HG02973 (cell line): ENCODE measurements around the gene GPC1.

Experiments used
- ATAC-seq: cut with Tn5 transposase; IDR thresholded peaks from one replicate; pipeline ENCODE4 v1.9.1; 2021; ENCODE audit warnings: moderate library complexity; ENCODE audit not compliant: unreplicated experiment

GPC1 gene

DNA sequence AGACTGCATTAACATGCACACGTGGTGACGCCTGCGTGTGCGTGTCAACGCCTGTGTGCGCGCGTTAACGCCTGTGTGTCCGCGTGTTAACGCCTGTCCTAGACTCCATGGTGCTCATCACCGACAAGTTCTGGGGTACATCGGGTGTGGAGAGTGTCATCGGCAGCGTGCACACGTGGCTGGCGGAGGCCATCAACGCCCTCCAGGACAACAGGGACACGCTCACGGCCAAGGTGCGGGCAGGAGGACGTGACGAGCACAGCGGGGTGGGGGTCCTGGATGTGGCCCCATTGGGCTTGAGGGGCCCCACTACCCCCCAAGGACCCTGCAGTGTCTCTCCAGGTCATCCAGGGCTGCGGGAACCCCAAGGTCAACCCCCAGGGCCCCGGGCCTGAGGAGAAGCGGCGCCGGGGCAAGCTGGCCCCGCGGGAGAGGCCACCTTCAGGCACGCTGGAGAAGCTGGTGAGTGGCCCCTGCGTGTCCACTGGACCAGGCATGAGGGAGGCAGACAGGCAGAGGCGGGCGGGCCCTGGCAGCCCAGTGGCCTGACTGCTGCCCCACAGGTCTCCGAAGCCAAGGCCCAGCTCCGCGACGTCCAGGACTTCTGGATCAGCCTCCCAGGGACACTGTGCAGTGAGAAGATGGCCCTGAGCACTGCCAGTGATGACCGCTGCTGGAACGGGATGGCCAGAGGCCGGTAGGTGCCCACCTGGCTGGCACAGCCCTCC, 29.2 kb downstream of the GPC1 start:
- no peak for ATAC-seq

DNA sequence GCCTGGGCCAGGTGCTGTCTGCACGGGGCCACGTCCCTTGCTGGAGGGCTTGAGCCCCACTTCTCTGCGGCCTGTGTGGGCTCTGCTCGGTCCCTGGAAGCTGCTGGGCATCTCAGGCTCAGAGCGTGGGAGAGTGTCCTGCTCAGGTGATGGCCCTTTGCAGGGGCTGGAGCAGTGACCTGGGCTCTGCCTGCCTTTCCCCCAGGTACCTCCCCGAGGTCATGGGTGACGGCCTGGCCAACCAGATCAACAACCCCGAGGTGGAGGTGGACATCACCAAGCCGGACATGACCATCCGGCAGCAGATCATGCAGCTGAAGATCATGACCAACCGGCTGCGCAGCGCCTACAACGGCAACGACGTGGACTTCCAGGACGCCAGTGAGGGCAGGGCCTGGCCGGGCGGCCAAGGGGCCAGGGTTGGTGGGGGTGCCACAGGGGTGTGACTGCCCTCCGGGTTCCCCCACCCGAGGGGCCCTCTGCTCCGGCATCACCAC, 29.9 kb downstream of the GPC1 start:
- ATAC-seq: no peak

DNA sequence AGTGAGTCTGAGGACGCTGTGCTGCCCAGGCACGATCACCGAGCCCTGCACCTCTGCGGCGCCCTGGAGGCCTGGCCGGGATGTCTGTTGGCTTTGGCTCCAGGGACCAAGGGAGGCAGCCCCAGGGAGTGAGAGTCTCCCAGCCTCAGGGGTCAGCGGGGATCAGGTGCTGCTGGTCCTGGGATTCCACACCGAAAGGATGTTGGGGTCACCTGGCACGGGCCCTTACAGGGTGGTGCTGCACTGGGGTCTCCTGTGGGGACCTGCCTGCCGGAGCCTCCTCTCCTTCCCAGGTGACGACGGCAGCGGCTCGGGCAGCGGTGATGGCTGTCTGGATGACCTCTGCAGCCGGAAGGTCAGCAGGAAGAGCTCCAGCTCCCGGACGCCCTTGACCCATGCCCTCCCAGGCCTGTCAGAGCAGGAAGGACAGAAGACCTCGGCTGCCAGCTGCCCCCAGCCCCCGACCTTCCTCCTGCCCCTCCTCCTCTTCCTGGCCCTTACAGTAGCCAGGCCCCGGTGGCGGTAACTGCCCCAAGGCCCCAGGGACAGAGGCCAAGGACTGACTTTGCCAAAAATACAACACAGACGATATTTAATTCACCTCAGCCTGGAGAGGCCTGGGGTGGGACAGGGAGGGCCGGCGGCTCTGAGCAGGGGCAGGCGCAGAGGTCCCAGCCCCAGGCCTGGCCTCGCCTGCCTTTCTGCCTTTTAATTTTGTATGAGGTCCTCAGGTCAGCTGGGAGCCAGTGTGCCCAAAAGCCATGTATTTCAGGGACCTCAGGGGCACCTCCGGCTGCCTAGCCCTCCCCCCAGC, 30.5 kb downstream of the GPC1 start:
- no peak for ATAC-seq

DNA sequence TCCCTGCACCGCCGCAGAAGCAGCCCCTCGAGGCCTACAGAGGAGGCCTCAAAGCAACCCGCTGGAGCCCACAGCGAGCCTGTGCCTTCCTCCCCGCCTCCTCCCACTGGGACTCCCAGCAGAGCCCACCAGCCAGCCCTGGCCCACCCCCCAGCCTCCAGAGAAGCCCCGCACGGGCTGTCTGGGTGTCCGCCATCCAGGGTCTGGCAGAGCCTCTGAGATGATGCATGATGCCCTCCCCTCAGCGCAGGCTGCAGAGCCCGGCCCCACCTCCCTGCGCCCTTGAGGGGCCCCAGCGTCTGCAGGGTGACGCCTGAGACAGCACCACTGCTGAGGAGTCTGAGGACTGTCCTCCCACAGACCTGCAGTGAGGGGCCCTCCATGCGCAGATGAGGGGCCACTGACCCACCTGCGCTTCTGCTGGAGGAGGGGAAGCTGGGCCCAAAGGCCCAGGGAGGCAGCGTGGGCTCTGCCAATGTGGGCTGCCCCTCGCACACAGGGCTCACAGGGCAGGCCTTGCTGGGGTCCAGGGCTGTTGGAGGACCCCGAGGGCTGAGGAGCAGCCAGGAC, 31.2 kb downstream of the GPC1 start:
- ATAC-seq: no peak

DNA sequence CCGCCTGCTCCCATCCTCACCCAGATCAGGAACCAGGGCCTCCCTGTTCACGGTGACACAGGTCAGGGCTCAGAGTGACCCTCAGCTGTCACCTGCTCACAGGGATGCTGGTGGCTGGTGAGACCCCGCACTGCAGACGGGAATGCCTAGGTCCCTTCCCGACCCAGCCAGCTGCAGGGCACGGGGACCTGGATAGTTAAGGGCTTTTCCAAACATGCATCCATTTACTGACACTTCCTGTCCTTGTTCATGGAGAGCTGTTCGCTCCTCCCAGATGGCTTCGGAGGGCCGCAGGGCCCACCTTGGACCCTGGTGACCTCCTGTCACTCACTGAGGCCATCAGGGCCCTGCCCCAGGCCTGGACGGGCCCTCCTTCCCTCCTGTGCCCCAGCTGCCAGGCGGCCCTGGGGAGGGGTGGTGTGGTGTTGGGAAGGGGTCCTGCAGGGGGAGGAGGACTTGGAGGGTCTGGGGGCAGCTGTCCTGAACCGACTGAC, 31.7 kb downstream of the GPC1 start:
- no peak for ATAC-seq

DNA sequence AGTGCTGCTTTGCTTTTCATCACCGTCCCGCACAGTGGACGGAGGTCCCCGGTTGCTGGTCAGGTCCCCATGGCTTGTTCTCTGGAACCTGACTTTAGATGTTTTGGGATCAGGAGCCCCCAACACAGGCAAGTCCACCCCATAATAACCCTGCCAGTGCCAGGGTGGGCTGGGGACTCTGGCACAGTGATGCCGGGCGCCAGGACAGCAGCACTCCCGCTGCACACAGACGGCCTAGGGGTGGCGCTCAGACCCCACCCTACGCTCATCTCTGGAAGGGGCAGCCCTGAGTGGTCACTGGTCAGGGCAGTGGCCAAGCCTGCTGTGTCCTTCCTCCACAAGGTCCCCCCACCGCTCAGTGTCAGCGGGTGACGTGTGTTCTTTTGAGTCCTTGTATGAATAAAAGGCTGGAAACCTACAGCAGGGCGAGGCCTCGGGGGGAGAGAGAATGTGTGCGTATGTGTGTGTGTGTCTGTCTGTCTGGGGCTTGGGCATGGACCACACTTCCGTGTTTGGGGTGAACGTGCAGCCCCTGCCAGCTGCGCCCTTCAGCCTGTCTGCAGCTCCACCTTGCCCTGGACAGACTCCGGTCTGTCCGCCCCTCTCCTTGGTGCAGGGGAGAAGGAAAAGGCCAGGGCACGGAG, 32.3 kb downstream of the GPC1 start:
- ATAC-seq: no peak

DNA sequence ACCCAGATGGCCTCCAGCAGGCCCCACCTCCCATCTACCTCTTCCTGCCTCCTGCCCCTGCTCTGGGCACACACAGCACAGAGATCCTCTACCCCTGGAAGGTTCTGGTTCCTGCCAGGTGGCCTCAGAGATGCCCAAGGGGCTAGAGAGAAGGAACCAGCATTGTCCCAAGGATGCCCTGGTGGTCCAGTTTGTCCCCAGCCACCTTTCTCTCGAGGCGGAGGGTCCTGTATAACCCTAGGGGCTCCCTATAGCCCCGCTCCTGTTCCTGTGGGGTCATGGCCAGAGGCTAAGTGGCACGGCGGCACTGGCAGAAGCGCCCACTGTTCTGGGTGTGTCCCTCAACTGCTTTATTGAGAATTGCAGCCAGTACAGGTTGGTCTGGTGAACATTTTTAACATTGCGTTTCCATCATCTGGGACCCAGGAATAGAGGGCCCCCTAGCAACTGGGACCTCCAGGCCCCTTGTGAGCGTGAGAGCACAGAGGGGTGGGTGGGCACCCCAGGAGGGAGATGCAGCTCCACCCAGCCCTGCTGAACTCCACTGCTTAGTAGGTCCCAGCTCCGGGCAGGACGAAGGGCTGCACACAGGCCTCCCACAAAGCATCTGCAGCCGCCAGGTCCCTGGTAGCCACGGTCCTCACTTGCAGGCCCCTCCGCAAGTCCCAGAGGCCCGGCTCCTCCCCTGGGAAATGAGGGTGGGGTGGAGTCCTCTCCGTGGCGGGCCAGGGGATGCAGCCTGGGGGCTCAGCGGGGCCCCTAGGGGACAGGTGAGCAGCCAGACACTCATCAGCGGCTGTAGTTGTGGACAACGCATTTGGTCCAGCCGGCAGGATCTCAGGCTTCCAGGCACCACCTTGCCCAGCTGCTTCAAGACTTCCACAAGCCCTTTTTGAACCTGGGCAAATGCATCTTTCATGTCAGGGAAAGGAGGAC, 33.1 kb downstream of the GPC1 start:
- ATAC-seq: no peak

DNA sequence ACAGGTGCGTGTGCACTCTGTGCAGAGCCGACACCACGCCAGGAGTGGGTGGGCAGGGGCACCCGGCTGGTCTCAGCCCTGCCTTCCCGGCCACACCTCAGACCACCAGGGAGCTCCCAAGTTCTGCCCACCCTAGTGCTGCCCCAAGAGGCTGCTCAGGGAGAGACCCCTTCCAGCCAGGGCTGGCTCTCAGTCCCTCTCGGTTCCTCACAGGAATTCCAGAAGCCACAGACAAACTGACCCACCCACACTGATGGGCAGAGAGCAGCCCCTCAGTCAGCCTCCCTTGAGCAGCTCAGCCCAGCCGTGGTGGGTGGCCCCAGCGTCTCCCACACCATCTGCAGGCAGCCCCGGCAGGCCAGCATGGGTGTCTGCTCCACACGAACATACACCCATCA, 33.8 kb downstream of the GPC1 start:
- no peak for ATAC-seq

DNA sequence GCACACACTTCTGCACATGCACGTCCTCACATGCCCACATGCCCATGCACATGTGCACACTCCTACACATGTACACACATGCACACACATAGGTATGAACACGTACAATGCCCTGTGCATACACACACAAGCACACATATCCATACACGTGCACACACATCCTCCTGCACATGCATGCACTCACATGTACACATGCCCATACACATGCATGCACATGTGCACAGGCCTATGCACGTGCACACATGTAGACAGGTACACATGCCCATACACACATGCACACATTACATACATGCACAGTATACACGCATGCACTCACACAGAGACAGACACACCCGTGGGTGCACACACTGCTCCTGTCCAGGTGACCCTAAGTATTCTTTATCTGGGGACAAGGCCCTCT, 34.3 kb downstream of the GPC1 start:
- no peak for ATAC-seq

DNA sequence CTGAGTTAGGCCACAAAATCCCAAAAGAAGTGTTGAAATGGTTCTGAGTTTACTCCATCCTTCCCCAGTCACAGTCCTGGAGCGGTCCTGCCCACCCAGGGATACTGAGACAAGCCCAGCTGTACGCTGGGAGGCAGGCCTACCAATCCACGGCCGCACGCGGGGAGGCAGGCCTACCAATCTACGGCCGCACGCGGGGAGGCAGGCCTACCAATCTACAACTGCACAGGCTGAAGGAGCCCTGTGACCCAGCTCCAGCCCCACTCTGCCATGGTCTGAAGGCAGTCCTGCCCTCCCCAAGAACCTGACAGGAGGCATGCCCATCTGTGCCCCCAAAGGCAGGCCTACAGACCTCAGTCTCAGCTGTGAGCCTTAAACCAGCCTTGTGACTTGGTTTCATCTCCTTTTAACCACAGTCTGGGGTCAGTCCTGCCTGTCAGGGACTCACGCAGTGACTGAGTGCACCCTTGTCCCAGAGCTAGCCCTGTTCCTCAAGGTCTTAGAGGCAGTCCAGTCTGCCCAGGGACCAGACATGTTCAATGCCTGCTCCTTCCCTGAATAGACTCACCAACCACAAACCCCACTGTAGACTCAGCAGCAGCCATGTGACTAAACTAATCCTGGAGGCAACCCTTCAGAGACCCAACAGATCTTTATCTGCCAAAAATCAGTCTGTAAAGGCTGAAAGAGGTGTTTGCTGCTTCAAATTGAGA, 36.8 kb downstream of the GPC1 start:
- no peak for ATAC-seq

DNA sequence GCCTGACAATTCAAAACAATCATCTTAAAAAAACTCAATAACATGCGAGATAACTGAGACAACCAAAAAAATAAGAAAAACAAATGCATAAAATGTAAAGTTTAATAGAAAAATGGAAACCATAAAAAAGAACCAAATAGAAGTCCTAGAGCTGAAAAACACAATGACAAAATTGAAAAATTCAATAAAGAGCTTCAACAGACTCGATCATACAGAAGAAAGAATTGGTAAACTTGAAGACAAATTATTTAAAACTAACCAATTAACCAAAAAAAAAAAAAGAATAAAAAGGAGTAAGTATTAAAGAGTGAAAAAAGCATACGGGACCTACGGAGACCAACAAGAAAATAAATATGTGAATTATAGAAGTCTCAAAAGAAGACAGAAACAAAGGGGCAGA, 37.7 kb downstream of the GPC1 start:
- no peak for ATAC-seq

DNA sequence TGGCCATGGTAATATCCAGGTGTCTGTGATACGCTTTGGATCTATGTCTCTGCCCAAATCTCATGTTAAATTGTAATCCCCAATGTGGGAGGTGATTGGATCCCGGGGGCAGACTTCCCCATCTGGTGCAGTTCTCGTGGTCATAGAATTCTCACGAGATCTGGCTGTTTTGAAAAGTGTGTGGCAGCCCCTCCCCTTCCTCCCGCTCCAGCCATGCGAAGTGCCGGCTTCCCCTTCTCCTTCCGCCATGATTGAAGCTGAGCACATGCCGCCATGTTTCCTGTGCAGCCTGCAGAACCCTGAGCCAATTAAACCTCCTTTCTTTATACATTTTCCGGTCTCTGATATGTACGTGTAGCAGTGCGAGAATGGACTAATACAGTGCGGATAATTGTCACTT, 42.5 kb downstream of the GPC1 start:
- ATAC-seq: no peak

DNA sequence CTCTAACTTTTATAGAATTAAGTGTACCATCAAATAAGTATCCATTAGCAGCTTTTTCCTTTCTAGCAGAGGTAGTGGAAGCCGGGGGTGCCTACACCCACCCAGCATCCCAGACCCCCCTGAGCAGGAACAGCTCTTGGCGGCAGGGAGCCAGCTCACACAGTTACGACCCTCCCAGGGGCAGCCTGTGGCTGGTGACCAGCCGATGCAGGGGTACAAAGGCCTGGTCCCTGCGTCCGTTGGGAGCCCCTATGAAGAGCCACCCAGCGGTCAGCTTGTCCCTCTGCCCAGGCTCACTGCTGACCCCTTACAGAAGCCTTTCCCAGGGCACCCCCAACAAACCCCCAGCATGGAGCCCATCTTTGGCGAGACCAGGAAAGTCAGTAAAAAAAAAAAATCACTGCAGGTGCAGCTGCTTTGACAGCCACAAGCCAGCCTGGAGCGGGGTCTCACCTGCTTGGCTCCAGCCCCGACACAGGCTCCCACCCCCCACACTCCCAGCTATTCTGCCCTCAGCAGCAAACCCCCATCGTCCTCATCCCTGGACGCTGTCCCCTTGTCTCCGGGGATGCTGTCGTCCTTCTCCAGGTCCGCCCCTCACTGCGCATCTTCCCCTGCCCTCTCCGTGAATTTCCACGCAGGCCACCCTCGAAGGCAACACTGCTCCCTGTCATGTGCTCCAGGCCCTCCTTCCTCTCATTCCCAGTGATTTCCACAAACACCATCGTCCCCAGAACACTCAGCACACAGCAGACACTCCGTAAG, 43.1 kb downstream of the GPC1 start:
- ATAC-seq: no peak

DNA sequence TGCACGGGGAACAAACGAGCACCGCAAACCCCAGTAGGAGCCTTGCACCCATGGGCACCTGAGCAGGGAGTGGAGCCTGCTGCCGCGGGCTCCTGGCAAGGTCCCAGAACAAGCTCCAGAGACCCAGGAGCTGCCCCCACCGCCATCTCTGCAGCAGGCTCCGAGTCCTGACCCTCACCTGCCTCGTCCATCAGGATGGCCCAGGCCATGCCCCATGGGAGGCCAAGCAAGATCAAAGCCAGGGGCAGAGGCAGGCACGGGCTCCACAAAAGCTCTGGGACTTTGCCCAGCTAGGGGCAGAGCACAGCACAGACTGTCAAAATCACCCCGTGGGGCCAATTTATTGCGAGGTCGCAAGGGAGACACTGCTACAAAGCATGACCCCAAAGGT, 43.6 kb downstream of the GPC1 start:
- no peak for ATAC-seq

DNA sequence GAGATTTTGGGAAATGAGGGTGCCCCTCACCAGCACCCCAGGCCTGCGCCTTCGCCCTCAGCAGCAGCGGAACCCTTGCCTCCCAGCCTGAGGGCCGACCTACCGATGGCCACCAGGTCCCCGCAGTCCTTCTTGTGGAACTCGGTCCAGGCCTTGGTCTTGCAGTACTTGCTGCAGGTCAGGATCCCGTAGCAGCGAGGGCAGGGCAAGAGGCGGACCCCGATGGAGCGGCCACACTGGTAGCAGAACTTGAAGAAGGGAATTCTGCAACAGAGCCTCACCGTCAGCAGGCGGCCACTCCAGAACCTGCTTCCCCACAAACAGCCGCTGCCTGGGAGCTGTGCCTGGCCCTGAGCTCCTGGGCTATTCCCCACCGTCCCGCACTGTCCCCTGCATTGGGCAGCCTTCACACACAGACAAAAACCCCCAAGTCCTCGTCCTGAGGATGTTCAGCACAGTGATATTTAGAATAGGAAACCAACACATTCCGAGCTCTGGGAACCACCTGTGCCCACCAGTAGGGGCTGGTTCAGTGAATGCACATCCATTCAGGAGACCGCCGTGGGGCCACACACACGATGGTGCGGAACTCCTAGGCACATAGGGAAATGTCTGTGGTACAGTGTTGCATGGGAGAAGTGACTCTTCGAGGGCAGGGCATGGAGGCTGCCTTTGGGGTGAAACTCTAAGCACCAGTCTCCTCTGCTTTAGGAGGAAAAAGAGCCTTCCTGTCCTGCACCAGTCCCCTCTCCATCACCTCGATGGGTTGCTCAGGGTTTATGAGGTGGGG, 45.6 kb downstream of the GPC1 start:
- no peak for ATAC-seq

DNA sequence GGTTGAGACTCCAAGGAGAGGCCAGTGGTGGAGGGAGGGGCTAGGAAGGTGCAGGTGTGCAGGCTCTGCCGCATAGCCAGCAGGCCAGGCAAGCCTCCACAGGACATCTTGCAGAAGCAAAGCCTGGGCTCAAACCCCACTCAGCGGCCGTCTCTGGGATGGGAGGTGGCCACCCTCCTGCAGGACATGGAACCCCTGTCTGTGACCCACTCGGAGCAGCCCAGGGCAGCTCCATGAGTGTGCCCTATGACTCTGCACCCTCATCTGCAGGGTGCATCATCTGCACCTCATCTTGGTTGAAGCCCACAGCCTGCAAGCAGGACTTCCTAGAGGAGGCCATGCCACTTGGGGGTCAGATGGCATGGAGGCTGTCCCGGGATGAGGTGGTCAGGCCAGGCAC, 46.3 kb downstream of the GPC1 start:
- ATAC-seq: no peak

DNA sequence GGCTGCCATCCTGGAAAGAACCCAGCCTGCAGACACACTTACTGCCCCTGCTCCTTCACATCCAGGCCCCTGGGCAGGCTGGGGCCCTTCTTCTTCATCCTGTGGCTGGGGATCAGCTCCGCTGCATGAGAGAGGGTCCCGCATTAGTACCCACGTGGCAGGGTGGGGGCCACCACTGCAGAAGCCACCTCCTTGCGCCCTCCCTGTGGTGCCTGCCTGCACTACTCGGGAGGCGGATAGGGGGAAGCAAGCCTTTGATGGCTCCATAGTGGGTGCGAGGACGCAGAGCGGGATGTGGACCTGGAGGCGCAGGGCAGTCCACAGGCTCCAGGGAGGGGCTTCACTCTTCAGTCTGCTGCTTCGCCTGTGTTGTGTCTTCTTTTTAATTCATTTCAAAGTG, 46.7 kb downstream of the GPC1 start:
- no peak for ATAC-seq

DNA sequence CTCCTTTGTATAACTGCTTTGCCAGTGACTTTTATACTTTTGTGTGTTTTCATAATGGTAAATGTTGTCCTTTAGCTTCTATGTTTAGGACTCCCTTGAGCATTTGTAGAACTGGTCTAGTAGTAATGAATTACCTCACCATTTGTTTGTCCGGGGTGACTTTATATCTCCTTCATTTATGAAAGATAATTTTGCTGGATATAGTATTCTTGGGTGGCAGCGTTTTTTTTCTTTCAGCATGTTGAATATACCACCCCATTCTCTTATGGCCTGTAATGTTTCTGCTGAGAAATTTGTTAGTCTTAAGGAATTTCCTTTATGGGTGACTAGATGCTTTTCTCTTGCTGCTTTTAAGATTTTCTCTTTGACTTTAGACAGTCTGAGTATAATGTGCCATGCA, 56.0 kb downstream of the GPC1 start:
- no peak for ATAC-seq
